Astrocyte (in vitro differentiated cells and primary cell): ENCODE measurements around the gene CLDN15. TPM values are rescaled to one million over a fixed set of nuclear protein-coding genes. Genes with fewer than 3 reads are reported as not detected.
A peak's percentile ranks its signal among the peaks of the same experiment; 100 is the strongest.

Source experiments
- DNase-seq: peaks from one replicate; pipeline ENCODE4 v3.0.0-alpha.2; 2010; ENCODE audit warnings: low read depth
- FAIRE-seq: peaks from 2 replicates; lab custom pipeline; 2011; peaks lifted over from hg19 to GRCh38; lab: Jason Lieb, UNC
- H2AFZ ChIP-seq: 2 replicates; pipeline ENCODE4 v1.6.0; 2012; ENCODE audit warnings: low read depth, low read length, inconsistent platforms
- H3K27ac ChIP-seq: 2 replicates; pipeline ENCODE4 v1.5.1; 2011; ENCODE audit warnings: low read depth, low read length, inconsistent platforms
- H3K27me3 ChIP-seq: 2 replicates; pipeline ENCODE4 v1.6.0; 2011; ENCODE audit warnings: low read length, inconsistent platforms; ENCODE audit not compliant: insufficient read depth
- H3K36me3 ChIP-seq: 2 replicates; pipeline ENCODE4 v1.5.1; 2011; ENCODE audit warnings: low read length, inconsistent platforms; ENCODE audit not compliant: insufficient read depth
- H3K4me1 ChIP-seq: 2 replicates; pipeline ENCODE4 v1.5.1; 2011; ENCODE audit warnings: low read length, inconsistent platforms; ENCODE audit not compliant: insufficient read depth
- H3K4me2 ChIP-seq: 2 replicates; pipeline ENCODE4 v1.6.0; 2012; ENCODE audit warnings: low read length, inconsistent platforms
- H3K4me3 ChIP-seq: 2 replicates; pipeline ENCODE4 v1.5.1; 2011; ENCODE audit warnings: low read depth, mild to moderate bottlenecking, low read length, inconsistent platforms; ENCODE audit not compliant: insufficient read depth
- H3K79me2 ChIP-seq: 2 replicates; pipeline ENCODE4 v1.6.0; 2012; ENCODE audit warnings: mild to moderate bottlenecking, low read length, inconsistent platforms; ENCODE audit not compliant: insufficient read depth
- H3K9ac ChIP-seq: 2 replicates; pipeline ENCODE4 v1.6.0; 2012; ENCODE audit warnings: mild to moderate bottlenecking, low read length, inconsistent platforms
- H3K9me3 ChIP-seq: 2 replicates; pipeline ENCODE4 v1.5.1; 2012; ENCODE audit warnings: low read depth, mild to moderate bottlenecking, low read length, inconsistent platforms; ENCODE audit not compliant: insufficient read depth
- H4K20me1 ChIP-seq: 2 replicates; pipeline ENCODE4 v1.6.0; 2012; ENCODE audit warnings: low read length, inconsistent platforms; ENCODE audit not compliant: insufficient read depth
- H3K27ac Mint-ChIP-seq: one replicate; pipeline ENCODE4 v1.8.0; 2021; ENCODE audit warnings: mild to moderate bottlenecking, mixed read lengths; ENCODE audit not compliant: unreplicated experiment
- H3K27me3 Mint-ChIP-seq: one replicate; pipeline ENCODE4 v1.8.0; 2021; ENCODE audit warnings: low read depth, mixed read lengths; ENCODE audit not compliant: unreplicated experiment
- H3K36me3 Mint-ChIP-seq: one replicate; pipeline ENCODE4 v1.8.0; 2021; ENCODE audit warnings: low read depth, mixed read lengths; ENCODE audit not compliant: unreplicated experiment
- H3K4me1 Mint-ChIP-seq: one replicate; pipeline ENCODE4 v1.8.0; 2021; ENCODE audit warnings: low read depth, mixed read lengths; ENCODE audit not compliant: unreplicated experiment
- H3K4me3 Mint-ChIP-seq: one replicate; pipeline ENCODE4 v1.8.0; 2021; ENCODE audit warnings: mild to moderate bottlenecking, moderate library complexity, mixed read lengths; ENCODE audit not compliant: unreplicated experiment
- H3K9me3 Mint-ChIP-seq: one replicate; pipeline ENCODE4 v1.8.0; 2021; ENCODE audit warnings: mild to moderate bottlenecking, mixed read lengths; ENCODE audit not compliant: unreplicated experiment
- EZH2 ChIP-seq: IDR thresholded peaks from 2 replicates; pipeline ENCODE4 v1.6.1; 2012; ENCODE audit warnings: mild to moderate bottlenecking, low read length, inconsistent platforms; ENCODE audit not compliant: insufficient read depth
- total RNA-seq: library from RNA; stranded (reverse); gene quantifications from 2 replicates; pipeline ENCODE4 v1.2.1, GENCODE V29; 2021
- TF ChIP-seq, protein P1 (sequence below): IDR thresholded peaks from 2 replicates; pipeline ENCODE4 v1.5.1; 2011; ENCODE audit warnings: low read depth, mild to moderate bottlenecking, inconsistent platforms, low read length, moderate library complexity; ENCODE audit not compliant: insufficient read depth

CLDN15 gene
- total RNA-seq, 1 donor from 2014 or later, result 8.7 TPM

DNA sequence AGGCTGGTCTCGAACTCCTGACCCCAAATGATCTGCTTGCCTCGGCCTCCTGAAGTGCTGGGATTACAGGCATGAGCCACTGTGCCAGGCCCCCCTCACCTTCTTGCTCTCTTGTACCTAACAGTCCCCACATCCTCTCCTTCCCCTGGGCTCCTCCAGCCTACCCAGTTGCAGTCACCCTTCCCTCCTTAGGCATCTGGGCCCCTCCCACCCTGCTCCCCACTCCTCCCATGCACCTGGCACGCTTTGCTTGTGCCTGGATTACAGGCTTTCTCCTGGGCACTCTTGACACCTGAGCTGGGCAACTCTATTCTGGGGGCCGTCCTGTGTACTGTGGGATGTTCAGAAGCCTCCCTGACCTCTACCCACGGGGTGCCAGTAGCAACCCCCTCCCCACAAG lies 3.0 kb downstream of the CLDN15 start:
- FAIRE-seq, result no peak
- Mint-ChIP-seq H3K27me3 (no peaks in the 10 kb centered on the region), H3K27ac (no peak overlapping the region), H3K4me3 (no peak overlapping the region), H3K36me3 (peaks cover 16% of the 10 kb centered on the region), H3K4me1 (peaks cover 5% of the 10 kb centered on the region), H3K9me3 (no peaks in the 10 kb centered on the region)
- DNase-seq, result no peak
- H4K20me1 ChIP-seq, result peaks cover 47% of the 10 kb centered on the region
- H2AFZ ChIP-seq, result no peak overlapping the region
- no peak overlapping the region for H3K9ac ChIP-seq
- peaks cover 9% of the 10 kb centered on the region for H3K4me1 ChIP-seq
- H3K4me3 ChIP-seq, result no peak overlapping the region
- H3K79me2 ChIP-seq, result no peaks in the 10 kb centered on the region
- no peak for TF ChIP-seq EZH2
- TF ChIP-seq, protein P1, sequence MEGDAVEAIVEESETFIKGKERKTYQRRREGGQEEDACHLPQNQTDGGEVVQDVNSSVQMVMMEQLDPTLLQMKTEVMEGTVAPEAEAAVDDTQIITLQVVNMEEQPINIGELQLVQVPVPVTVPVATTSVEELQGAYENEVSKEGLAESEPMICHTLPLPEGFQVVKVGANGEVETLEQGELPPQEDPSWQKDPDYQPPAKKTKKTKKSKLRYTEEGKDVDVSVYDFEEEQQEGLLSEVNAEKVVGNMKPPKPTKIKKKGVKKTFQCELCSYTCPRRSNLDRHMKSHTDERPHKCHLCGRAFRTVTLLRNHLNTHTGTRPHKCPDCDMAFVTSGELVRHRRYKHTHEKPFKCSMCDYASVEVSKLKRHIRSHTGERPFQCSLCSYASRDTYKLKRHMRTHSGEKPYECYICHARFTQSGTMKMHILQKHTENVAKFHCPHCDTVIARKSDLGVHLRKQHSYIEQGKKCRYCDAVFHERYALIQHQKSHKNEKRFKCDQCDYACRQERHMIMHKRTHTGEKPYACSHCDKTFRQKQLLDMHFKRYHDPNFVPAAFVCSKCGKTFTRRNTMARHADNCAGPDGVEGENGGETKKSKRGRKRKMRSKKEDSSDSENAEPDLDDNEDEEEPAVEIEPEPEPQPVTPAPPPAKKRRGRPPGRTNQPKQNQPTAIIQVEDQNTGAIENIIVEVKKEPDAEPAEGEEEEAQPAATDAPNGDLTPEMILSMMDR, result no peak
- no peak overlapping the region for H3K27ac ChIP-seq
- H3K36me3 ChIP-seq, result no peaks in the 10 kb centered on the region
- H3K27me3 ChIP-seq, result no peaks in the 10 kb centered on the region
- no peaks in the 10 kb centered on the region for H3K9me3 ChIP-seq
- no peak overlapping the region for H3K4me2 ChIP-seq

DNA sequence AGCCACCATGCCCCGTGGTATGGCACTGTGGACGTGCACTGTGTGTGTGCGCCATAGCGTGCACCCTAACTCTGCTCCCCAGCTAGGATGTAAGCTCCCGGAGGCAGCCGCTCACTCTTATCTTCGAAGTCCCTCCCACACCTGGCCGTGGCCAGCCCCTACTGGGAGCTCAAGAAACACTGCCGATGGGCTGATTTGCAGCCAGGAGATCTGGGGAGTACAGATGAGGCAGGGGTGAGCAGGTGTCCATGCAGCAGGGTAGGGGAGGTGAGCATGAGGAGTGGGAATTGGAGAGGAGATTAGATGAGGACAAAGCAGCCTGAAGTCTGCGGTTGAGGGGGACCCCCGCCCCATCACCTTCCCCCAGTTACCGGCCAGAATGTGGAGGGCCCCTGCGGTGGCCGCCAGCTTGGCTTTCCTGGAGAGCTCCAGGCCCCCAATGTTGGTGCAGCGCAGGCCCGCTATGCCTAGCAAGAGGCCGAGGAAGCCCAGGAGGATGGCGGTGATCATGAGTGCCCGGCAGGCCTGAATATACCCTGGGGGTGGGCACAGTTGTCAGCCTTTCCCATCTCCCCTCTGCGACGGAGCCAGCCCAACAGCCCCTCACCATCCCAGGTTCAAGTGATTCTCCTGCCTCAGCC lies 3.6 kb downstream of the CLDN15 start:
- no peaks in the 10 kb centered on the region for H3K79me2 ChIP-seq
- no peaks in the 10 kb centered on the region for H3K27me3 ChIP-seq
- H3K4me1 ChIP-seq, result peaks cover 9% of the 10 kb centered on the region
- H3K9me3 ChIP-seq, result no peaks in the 10 kb centered on the region
- no peak overlapping the region for H3K4me3 Mint-ChIP-seq
- H3K9me3 Mint-ChIP-seq, result no peaks in the 10 kb centered on the region
- H3K27me3 Mint-ChIP-seq, result no peaks in the 10 kb centered on the region
- H4K20me1 ChIP-seq, result peaks cover 45% of the 10 kb centered on the region
- DNase-seq (no peak), FAIRE-seq (no peak)
- no peak overlapping the region for H3K27ac ChIP-seq
- no peak overlapping the region for H3K4me2 ChIP-seq
- TF ChIP-seq, protein P1, result no peak
- TF ChIP-seq EZH2, result no peak
- H3K4me3 ChIP-seq, result no peak overlapping the region
- H2AFZ ChIP-seq, result no peak overlapping the region
- no peak overlapping the region for H3K27ac Mint-ChIP-seq
- peaks cover 3% of the 10 kb centered on the region for H3K36me3 ChIP-seq
- H3K4me1 Mint-ChIP-seq, result peaks cover 5% of the 10 kb centered on the region
- no peak overlapping the region for H3K9ac ChIP-seq
- H3K36me3 Mint-ChIP-seq, result peaks cover 18% of the 10 kb centered on the region

DNA sequence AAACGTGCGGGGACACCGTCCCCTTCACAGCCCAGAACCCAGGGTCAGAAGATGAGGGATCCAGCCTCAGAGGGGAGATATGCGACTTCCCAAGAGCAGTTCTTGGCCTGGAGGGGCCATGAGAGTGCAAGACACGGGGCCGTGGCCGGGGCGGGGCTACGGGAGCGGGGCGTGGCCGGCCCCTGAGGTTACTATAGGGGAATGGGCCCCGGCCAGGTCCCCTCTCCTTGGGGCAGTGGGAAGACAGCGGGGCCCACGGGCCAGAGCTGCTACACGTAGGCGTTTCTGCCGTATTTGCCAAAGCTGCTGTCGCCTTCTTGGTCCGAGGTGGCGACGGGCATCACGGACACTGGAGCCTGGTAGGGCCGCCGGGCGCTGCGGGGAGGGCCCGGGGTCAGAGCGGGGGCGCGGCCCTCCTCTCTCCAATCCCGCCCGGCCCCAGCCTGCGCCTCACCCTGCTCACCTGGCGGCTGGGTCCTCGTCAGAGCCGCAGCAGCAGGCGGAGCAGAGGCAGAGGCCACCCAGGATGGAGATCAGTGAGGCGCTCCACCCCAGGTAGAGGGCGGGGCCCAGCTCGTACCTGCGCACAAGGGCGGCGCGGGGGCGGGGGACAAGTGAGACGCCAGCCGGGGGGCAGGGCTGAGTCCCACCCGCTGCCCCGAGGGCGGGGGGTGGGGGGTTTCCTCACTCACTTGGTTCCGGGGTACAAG lies 5.3 kb downstream of the CLDN15 start:
- no peak overlapping the region for H2AFZ ChIP-seq
- no peak for FAIRE-seq
- no peaks in the 10 kb centered on the region for H3K9me3 ChIP-seq
- no peaks in the 10 kb centered on the region for H3K27me3 ChIP-seq
- H3K4me3 Mint-ChIP-seq, result no peak overlapping the region
- no peak for DNase-seq
- no peak overlapping the region for H3K4me3 ChIP-seq
- no peaks in the 10 kb centered on the region for H3K9me3 Mint-ChIP-seq
- peak overlapping the region; percentile 8 for H3K27ac Mint-ChIP-seq
- H3K9ac ChIP-seq, result no peak overlapping the region
- no peak for TF ChIP-seq EZH2
- TF ChIP-seq, protein P1, result no peak
- H3K79me2 ChIP-seq, result no peaks in the 10 kb centered on the region
- peaks cover 15% of the 10 kb centered on the region for H3K36me3 Mint-ChIP-seq
- peaks cover 9% of the 10 kb centered on the region for H3K4me1 ChIP-seq
- peak overlapping the region; percentile 62 for H3K4me2 ChIP-seq
- H3K27me3 Mint-ChIP-seq, result no peaks in the 10 kb centered on the region
- H3K27ac ChIP-seq, result no peak overlapping the region
- H4K20me1 ChIP-seq, result peaks cover 29% of the 10 kb centered on the region
- peaks cover 4% of the 10 kb centered on the region for H3K36me3 ChIP-seq
- H3K4me1 Mint-ChIP-seq, result peaks cover 2% of the 10 kb centered on the region
